Stimulated activated CD8-positive, alpha-beta memory T cell treated with anti-CD3 and anti-CD28 coated beads, Interleukin-4, amount 100 ng/mL, for 4 hours (primary cell): ENCODE data around the gene BCL11B.
A peak's percentile ranks its signal among the peaks of the same experiment; 100 is the strongest.
"Not testable (repeated sequence)": the region's sequence is repeated elsewhere in the genome, so short reads cannot be mapped to it uniquely, and the experiment has no call there.

Experiments
- DNase-seq, 2 donors: peaks; one replicate each; pipeline ENCODE4 v3.0.0-alpha.2; 2020; ENCODE audit warnings: low read depth in 2 of 2, low spot score in 1 of 2

The BCL11B gene

DNA sequence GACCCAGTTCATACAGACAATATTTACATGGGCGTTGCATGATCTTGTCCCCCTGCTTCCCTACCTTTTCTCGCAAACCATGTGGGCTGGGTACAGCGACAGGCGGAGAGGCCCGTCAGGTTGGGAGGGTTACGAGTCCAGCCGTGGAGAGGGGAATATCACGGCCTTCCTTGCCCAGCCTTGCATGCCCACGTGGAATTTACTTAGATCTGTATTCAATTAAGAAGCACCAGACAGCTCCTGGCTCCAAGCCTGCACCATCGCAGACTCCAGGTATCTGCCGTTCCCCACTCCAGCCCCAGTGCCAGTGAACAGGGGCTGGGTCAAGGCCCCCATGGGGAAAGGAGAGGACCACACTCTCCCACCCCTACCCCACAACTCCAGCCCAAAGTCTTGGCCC lies 29.8 kb downstream of the BCL11B start:
- no peak for DNase-seq

DNA sequence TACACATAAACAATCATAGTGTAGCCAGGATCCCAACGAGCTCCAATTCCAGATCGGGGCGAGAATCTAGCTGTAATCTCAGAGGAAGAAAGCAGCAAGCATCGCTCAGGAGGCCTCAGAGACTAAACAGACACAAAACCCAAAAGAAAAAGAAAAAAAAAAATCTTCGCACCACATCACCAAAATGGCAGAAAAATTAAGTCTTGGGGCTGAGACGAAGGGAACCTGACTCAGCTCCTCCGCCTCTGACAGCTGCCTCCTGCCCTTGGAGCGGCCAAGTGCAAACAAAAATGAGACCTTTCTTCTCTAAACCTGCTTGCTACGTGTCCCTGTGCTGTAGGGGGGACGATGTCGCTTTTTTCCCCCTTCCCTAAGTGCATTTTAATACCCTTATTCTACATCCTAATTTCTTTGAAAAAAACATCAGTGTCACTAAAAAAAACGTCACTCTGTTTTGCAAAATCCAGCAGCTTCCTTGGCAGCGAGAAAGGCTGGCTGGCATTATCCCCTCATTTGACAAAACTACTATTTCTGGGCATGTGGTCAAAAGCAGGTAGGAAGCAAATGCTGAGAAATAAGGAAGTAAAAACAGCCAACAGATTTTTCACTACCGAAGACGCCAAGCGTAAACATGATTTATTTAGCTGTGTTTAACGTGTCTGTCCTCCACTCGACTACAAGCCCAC lies 30.5 kb downstream of the BCL11B start:
- DNase-seq = no peak

DNA sequence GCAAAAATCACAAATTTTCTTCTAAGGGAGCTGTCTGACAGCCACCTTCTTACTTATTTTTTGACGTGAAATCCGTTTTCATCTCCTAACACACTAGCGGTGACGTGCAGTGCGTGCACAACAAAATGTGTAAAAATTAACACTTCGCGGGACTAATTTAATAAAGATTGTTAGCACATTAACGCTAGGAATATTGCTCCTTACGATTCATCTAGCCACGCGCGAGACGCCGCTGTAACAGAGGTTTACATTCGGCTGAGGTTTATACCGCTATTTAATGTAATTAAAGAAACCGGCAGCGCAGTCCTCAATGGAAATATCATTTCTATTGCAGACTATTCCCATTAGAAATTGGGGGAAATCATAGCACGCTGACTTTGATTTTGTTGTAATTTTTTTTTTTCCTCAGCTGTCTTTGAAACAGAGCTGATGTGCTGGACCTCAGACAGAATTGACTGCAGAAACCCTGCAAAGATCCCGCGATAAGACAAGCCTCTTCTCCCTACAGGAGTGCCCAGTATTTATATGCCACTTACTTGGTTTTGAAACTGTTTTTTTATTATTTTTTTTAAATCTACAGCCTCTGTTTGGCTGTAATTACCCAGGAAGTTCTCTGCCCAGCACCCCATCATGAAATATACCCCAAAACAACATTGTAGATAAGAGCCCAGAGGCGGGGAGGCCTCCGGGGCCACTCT lies 31.2 kb downstream of the BCL11B start:
- DNase-seq = no peak

DNA sequence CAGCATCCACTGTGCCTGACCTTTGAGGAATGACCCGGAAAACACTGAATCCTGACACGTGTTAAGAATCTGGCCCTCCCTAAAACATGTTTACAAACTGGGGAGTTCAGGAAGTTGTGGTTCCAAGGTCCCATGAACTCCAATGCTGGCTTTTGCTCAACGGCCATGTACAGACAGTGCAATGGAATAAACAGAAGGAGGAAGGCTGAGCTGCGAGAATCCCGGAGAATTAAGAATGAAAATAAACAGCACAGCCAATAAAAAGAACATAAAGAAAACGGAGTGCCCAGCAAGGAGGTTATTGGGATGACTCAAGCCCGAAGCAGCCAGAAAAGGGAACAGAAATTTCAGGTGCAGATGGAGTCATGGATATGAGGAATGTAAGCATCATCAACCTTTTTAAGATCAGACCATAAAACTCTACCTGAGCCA lies 32.3 kb downstream of the BCL11B start:
- no peak for DNase-seq

DNA sequence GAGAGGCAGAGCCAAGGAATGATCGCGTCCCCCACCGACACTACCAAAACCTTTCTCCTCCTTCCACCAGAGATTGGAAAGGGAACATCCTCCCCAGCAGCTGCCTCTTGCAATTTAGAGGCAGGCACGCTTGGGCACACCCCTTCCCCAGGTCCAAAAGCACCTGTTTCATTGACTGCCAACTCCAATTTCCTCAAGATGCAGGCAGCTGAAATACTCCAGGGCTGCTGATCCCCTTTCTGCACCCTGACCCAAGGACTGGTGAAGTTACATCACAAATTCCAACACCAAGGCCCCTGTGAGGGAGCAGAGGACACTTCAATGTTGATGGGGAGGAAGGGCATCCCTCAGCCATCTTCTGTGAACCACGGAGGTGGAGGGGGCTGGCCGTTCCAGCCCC lies 33.8 kb downstream of the BCL11B start:
- no peak for DNase-seq

DNA sequence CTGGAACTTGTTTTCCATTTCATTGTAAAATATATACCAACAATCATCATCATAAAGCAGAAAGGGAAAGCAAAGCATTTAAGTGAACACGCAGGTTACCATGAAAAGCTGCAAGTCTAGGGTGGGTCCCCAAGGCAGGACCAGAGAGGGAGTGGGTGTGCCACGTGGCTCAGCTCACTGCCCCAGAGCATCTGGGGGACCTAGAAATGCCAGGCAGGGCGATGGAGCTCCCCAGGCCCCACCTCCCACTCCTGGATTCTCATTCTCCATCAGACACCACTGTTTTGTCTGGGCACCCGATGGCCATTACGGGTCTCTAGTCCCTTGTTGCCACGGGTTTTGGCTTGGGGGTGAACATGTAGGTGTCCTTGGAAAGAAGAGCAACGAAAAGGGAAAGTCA lies 34.7 kb downstream of the BCL11B start:
- no peak for DNase-seq

DNA sequence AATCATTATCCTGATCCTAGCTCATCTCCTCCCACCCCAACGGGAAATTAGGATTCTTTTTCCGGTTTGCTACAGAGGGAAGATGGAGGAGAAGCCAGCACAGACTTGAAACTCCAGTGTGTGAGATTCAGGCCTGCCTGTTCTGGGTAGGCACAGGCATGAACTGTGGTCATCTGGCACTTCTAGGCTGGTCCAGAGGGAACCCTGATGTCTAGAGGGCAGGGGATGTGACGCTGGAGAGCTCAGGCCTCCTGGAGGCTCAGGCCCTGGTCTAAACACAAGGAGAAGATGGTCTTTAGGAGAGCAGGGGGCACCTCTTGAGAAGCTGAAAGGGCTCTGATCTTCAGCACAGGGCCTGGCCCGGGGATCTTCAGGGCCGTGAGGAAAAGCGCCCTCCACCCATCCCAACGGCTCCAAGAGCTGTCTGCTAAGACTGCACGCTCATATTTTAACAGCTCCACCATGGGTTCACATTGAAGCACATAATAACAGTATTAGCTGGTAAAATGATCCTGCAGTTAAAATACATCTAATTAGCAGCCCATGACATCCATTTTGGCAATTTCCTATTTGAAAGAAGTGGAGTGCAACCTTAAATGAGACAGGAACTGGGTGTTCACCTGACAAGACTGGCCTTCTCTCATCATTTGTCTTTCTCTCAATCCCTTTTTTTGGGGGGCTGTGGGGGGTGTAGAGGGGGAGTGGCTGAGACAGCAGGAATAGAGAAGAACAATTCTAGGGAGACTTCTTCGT lies 35.4 kb downstream of the BCL11B start:
- no peak for DNase-seq

DNA sequence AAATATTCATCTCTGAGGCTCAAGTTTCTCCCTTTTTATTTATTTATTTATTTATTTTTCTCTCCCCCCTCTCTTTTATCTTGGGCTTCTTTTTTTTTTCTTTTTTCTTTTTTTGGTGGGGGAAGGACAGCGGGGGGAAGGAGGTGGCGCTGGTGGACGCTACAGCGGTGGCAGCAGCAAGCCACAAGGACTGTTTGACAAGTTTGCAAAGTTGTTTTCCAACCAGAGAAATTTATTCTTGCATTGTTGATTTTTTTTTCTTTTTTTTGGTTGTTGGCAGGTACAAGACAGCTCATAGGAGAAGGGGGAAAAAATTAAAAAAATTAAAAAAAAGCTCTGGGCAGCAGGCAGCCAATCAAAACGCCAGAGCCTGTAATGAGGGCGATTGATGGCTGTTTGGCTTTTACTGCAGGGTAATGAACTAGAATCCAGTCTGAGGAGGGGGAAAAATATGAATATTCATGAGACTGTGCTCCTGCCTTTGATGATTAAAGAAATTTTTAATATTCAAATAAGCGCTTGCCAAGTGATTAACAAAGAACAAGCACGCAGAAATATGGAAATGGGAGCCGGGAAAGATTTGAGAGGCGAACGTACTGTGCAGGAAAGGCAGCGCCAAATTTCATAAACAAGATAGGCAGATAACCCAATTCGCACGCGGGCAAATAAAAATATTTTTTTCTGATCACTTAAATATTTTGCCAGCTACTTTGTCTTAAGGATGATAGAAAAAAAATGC lies 36.2 kb downstream of the BCL11B start:
- DNase-seq = no peak

DNA sequence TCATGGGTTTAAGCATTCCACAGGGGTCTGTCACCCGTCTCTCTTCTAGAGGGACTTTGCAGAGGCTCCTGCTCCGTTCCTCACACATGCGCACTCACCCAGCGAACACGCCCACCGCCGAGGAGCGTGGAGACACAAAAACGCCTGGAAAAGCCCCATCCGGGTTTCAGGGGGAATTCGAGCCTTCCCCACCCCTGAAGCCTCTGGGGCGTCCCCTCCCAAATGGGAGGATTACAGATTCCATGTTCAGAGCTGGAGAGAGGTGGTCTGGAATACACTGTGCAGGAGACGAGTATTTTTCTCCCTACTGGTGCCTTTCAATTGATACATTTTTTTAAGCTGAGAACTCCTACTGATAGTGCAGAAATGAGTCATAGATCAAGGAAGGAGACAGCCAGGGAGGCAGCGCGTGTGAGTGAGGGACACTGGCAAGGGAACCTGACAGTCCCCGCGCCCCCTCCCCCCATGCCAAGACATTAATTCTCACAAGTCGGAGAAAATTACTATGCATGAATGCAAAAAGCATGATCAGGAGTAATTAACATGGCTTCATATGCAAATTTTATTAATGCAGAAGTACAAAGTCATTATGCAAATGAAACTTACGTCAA lies 36.9 kb downstream of the BCL11B start:
- peak; percentile 42 to 68 for DNase-seq

DNA sequence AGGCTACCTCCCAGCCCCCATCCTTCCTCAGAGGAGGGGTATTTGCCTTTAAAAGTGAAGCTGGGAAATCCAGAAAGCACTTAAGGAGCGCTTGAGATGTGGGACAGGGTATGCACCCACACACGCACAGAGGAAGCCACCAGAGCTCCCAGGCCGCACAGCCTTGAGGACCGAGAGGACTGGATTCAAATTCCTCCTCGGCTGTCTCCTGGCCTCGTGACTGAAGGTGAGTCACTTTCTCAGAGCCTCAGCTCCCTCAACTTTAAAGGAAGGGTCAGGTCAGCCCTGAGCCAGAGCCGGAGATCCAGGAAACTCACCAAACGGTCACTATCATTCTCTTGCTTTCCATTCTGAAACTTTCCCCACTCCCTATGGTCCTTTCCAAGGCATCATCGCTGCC lies 37.6 kb downstream of the BCL11B start:
- DNase-seq = no peak

DNA sequence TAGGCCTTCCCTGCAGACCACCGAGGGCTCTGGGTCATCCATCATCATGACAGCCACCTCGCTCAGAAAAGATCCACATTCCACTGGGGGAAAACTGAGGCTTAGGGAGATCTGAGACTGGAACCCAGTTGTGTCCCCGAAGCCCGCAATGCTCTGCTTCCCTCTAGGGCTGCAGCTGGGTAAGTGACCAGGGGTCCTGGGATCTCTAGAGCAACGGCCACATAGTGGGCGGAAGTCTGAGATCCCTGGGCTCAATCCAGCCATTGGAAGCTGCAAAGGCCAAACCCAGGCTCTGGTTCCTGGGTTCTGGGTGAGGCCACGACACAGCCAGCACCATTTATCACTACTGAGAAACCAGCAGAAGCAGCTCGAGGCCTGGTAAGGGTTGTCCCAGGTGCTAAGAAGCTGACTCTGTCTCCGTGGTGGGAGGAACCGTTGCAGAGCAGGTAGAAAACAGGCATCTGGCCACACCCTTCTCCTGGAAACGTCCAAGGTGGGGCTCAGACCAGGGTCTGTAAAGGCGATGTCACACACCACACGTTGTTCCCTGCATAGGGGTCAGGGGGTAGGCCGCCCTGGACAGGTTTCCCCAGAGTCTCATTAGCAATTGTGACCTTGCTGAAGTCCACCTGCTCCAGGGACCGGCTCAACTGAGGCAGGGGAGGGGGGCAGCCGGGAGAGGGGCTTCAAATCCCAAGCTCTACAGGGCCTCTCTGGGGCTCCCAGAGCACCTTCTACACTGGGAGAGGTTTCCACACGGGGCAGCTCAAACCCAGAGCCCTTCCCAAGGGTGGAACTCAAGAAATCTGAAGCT lies 38.6 kb downstream of the BCL11B start:
- no peak for DNase-seq

DNA sequence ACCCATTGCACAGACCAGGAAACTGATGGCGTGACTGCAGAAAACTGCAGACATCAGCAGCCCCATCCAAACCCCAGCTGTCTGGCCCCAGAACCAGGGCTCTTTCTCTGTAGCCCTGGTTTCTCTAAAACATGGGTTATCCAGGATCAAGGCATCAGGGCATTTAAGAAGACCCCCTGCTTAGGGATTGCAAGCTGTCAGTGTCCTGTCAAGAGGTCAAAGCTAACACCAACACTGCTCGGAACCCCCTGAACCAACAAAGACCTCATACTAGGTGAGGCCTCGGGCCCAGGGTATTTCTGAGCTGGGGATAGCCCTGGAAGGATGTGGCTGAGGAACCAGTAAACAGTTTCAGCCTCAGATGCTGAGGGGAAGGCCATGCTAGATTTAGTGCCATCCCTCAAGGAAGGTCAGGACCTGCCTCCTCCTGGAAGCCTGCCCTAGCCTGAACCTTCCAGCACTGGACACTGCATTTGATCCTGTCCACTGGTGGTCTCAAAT lies 39.2 kb downstream of the BCL11B start:
- no peak for DNase-seq

DNA sequence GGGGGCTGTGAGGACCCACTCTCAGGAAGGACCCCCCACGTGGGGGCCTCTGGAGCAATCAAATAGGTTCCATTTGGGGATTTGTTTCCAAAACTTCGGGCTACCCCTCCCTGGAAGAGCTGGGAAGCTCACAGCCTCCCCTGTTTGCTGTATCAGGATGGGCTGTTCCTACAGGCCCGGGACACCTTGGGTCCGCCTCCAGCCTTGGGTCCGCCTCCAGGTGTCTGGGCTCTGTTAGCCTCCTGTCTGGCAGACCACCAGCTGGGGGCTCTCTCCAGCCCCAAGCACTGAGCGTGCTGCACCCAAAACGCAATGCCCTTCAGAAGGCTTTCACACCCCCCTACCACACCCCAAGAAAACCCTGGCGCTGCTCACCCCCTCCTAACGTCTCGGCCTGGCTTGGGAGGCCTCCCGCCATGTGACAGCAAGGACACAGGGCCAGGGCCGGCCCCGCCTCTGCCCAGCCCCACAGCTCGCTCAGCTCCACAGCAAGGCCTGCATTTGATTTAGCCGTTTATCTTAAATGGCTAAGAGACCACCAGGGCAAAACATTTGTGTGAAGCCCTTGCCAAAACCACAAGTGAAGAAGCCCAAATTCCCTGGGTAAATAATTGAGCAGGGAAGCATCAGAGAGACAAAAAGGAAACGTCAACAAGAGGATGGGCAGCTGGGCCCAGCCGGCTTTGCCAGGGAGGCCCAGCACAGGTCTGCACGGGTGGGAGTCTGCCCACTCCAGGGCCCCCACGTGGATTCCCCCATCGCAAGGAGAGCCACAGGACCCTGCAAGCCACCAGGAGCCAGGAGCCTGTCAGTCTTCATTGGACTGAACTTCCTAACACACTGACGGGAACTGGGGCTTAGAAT lies 39.9 kb downstream of the BCL11B start:
- no peak for DNase-seq

DNA sequence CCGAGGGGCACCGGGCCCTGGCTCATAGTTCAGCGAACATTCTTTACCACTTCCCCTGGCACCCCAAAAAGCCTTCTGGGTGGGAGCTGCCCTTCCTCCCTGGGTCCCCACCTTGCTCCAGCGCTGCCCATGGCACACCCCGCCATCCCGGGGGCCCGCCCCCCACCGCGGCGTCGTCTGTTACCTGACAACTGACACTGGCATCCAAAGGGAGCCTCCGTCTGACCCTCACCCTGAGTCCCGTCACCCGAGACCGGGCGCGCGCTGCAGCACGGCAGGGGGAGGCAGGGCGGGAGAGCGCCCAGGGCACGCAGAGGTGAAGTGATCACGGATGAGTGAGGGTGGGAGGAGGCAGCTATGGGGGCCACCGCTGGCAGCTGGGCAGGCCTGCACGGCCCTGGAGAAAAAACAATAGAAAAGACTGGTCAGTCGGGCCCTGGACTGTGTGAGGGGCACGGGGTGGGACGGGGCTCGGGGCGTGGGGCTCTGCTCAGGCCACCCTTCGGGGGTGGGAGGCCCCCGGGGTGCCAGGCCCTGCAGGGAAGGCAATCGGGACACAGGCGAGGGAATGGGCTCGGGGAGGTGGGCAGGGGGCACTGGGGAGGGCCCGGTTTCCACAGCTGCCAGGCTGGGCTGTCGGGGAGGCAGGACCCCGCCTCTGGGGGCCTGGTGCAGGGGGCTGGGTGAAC lies 40.7 kb downstream of the BCL11B start:
- DNase-seq = no peak

DNA sequence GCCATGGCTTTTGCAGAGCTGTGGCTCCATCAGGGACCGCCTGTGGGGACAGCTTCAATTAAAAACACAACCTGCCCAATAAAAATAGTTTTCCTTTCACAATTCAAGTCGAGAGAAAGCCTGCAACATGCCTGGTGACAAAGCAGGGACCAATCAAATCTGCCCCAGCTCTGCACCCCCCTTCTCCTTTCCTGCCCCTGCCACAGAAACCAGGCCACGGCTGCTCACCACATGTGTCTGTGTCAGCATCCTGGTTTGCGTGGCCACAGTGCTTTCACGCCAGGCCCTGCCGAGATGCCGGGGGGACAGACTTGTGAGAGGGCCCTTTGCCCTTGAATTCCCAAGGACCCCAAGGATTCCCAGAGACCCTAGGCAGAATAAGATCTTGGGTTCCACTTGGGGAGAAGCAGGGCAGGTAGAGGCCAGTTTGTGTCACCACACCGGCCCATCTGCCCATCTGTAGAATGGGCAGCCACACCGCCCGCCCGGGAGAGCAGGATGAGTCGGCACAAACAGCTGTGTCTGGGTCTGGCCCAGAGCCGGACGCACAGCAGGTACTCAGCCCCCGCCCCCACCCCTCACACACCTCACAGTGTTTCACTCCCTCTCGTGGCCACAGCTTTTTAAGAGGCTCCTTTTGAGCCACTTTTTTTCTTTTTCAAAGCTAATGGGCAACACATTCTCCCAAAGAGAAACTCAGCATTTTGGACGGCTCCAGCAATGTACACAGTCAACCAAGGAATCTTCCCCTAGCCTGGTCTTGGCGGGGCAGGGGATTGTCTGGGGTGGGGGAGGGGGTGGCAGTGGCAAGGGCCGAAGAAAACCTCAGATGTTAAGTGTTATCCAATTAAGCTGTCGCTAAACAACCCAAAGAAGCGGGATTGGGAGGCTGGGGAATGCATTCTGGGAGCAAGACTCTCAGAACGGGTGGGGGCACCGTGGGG lies 41.5 kb downstream of the BCL11B start:
- DNase-seq = peak; percentile 54 to 69

DNA sequence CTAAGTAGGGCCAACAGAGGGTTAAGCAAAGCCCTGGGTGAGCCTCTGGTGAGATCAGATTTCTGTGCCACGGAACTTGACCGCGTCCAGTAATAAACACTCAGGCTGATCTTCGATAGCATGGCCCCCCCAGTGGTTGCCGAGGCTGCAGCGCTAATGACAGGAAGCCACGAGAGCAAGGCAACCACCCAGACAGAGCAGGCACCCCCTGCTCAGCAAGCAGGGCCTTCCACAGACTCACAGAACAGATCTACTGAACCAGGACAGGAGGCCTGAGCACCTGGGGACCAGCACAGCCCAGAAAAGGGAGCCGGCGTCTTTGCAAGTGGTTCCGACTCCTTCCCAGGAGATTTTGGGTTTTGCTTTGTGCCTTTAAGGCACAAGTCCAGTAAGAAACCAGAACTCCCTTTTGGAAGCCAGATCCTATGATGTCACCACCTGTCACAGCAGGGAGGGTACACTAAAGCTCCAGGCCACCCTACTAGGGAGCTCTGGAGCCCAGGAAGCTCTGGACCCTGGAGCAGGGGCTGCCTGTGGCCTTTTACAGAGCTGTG lies 42.3 kb downstream of the BCL11B start:
- DNase-seq = no peak

DNA sequence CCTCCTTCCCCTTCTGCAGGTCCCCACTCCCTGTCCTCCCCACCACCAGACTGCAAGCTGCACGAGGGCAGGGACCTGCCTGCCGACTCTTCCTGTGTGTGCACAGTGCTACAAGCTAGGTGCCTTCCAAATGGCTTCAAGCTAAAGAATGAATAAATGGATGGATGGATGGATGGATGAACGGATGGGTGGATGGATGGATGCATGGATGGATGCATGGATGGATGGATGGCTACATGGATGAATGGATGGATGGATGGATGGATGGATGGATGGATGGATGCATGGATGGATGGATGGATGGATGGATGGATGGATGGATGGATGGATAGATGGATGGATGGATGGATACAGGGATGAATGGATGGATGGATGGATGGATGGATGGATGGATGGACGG lies 43.2 kb downstream of the BCL11B start:
- not testable (repeated sequence) for DNase-seq
